Neural crest cell (in vitro differentiated cells): Measurements from ENCODE around the gene AFAP1L1. TPM values are rescaled to one million over a fixed set of nuclear protein-coding genes. Genes with fewer than 3 reads are reported as not detected.

Source experiments
- DNase-seq: peaks from one replicate; pipeline ENCODE4 v3.0.0; 2021; ENCODE audit warnings: low read depth, mixed read lengths, low spot score
- H3K27ac Mint-ChIP-seq: one replicate; pipeline ENCODE4 v1.8.0; 2021; ENCODE audit warnings: mild to moderate bottlenecking, mixed read lengths; ENCODE audit not compliant: unreplicated experiment
- H3K27me3 Mint-ChIP-seq: 2 replicates; pipeline ENCODE4 v1.8.0; 2021; ENCODE audit warnings: low read depth, mild to moderate bottlenecking, mixed read lengths
- H3K36me3 Mint-ChIP-seq: 2 replicates; pipeline ENCODE4 v1.8.0; 2021; ENCODE audit warnings: low read depth, mild to moderate bottlenecking, mixed read lengths
- H3K4me1 Mint-ChIP-seq: 2 replicates; pipeline ENCODE4 v1.8.0; 2021; ENCODE audit warnings: mixed read lengths
- H3K4me3 Mint-ChIP-seq: one replicate; pipeline ENCODE4 v1.8.0; 2021; ENCODE audit warnings: mild to moderate bottlenecking, mixed read lengths
- H3K9me3 Mint-ChIP-seq: 2 replicates; pipeline ENCODE4 v1.8.0; 2021; ENCODE audit warnings: mixed read lengths
- total RNA-seq: library from RNA; stranded (reverse); gene quantifications from 2 replicates; pipeline ENCODE4 v1.2.1, GENCODE V29; 2021
- TF ChIP-seq, protein P1 (sequence below): fragments of 200-600 bp; sonication (generic); conservative IDR thresholded peaks from 2 replicates; pipeline ENCODE4 v1.5.0; 2021; ENCODE audit warnings: antibody characterized with exemption, mild to moderate bottlenecking

Gene AFAP1L1
- total RNA-seq, 1 donor from 2014 or later = 11.6 TPM

- Mint-ChIP-seq H3K4me1 (peaks cover 27% of the 10 kb centered on the region), H3K27me3 (no peaks in the 10 kb centered on the region), H3K9me3 (no peaks in the 10 kb centered on the region), H3K27ac (no peak overlapping the region), H3K4me3 (no peak overlapping the region), H3K36me3 (no peaks in the 10 kb centered on the region)
- TF ChIP-seq, protein P1, sequence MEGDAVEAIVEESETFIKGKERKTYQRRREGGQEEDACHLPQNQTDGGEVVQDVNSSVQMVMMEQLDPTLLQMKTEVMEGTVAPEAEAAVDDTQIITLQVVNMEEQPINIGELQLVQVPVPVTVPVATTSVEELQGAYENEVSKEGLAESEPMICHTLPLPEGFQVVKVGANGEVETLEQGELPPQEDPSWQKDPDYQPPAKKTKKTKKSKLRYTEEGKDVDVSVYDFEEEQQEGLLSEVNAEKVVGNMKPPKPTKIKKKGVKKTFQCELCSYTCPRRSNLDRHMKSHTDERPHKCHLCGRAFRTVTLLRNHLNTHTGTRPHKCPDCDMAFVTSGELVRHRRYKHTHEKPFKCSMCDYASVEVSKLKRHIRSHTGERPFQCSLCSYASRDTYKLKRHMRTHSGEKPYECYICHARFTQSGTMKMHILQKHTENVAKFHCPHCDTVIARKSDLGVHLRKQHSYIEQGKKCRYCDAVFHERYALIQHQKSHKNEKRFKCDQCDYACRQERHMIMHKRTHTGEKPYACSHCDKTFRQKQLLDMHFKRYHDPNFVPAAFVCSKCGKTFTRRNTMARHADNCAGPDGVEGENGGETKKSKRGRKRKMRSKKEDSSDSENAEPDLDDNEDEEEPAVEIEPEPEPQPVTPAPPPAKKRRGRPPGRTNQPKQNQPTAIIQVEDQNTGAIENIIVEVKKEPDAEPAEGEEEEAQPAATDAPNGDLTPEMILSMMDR = no peak
- no peak for DNase-seq
These were observed 105.2 kb downstream of the AFAP1L1 start for GRCh38 chr5:149376711-149377447.

GRCh38 chr5:149378241-149378820 lies 106.7 kb downstream of the AFAP1L1 start:
- TF ChIP-seq, protein P1 = no peak
- DNase-seq = no peak
- Mint-ChIP-seq H3K4me1 (peaks cover 34% of the 10 kb centered on the region), H3K4me3 (no peak overlapping the region), H3K36me3 (no peaks in the 10 kb centered on the region), H3K27me3 (no peaks in the 10 kb centered on the region), H3K9me3 (no peaks in the 10 kb centered on the region), H3K27ac (peak overlapping the region; percentile 54)

GRCh38 chr5:149379177-149379761 lies 107.6 kb downstream of the AFAP1L1 start, which contains the start of gene IL17B:
TSS of gene IL17B (minus strand) at chr5:149379292. CDS start at chr5:149379225, 67 bp downstream.
- no peaks in the 10 kb centered on the region for H3K27me3 Mint-ChIP-seq
- no peaks in the 10 kb centered on the region for H3K9me3 Mint-ChIP-seq
- no peaks in the 10 kb centered on the region for H3K36me3 Mint-ChIP-seq
- H3K27ac Mint-ChIP-seq = peak within 1 kb of the TSS; percentile 62
- H3K4me1 Mint-ChIP-seq = peaks cover 34% of the 10 kb centered on the region
- no peak for DNase-seq
- TF ChIP-seq, protein P1 = no peak
- H3K4me3 Mint-ChIP-seq = no peak within 1 kb of the TSS

DNA sequence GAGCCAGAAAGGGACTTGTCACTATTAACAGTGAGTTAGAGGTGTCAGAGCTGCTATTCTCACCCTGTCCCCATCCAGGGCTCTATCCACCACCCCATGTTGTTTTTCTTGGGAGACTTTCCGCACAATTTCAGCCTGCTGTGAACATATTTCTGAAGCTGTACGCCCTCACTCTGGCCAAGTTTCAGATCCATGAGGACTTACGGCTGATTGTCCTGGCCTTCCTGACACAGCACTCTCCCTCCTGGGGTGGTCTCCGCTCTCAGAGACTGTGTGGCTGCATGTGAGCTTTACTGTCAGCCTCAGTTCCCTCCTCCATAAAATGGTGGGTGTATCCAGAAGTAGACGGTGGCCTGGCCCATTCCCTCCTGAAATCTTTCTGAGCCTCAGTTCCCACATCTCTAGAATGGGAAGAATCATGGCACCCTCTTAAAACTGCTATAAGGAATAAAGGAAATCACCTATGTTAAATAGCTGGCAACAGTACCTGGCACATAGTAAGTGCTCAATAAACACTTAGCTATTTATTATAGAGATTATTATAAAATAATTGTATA lies 108.2 kb downstream of the AFAP1L1 start:
- no peak for DNase-seq
- peaks cover 34% of the 10 kb centered on the region for H3K4me1 Mint-ChIP-seq
- H3K36me3 Mint-ChIP-seq = no peaks in the 10 kb centered on the region
- H3K27me3 Mint-ChIP-seq = no peaks in the 10 kb centered on the region
- H3K4me3 Mint-ChIP-seq = no peak overlapping the region
- peak overlapping the region; percentile 62 for H3K27ac Mint-ChIP-seq
- H3K9me3 Mint-ChIP-seq = no peaks in the 10 kb centered on the region
- TF ChIP-seq, protein P1 = no peak

DNA sequence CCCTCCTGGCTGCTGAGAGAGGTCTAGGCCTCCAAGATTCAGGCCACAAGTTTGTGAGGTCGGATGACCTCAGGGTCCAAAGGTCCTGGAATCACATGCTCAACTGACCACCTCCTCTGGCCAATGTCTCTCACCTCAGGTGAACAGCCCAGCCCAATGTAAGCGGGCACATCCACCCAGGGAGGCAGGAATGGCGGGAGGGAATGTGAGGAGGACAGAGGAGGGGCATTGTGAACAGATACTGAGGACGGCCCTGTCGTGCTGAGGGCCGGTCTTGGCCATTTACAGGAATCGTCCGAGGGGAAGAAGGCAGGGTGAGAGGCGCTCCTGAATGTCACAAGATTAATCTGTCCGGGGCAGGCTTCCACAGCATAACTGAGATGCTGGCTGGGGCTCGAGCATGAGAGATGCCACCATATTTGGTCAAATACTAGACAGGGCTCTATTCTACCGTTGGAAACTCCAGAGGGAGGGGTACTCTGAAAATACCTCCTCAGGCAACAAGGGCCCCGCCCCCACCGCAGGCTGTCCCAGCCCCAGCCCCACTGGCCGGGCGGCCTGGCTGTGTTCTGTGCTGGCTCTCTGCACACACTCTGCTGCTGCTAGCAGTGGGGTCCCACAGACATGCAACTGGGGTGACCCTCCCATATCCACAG lies 108.9 kb downstream of the AFAP1L1 start:
- TF ChIP-seq, protein P1 = no peak
- Mint-ChIP-seq H3K27me3 (no peaks in the 10 kb centered on the region), H3K36me3 (no peaks in the 10 kb centered on the region), H3K4me1 (peaks cover 34% of the 10 kb centered on the region), H3K27ac (no peak overlapping the region), H3K9me3 (no peaks in the 10 kb centered on the region), H3K4me3 (no peak overlapping the region)
- DNase-seq = no peak
